GM10266 (cell line): Measurements from ENCODE around the gene C20orf173.
"Not testable (repeated sequence)": the region's sequence is repeated elsewhere in the genome, so short reads cannot be mapped to it uniquely, and the experiment has no call there.

Source experiments
- DNase-seq: peaks from one replicate; pipeline ENCODE4 v3.0.0; 2012; ENCODE audit errors: extremely low spot score
- CTCF ChIP-seq: IDR thresholded peaks from 2 replicates; pipeline ENCODE4 v1.5.1; 2012; ENCODE audit warnings: mild to moderate bottlenecking, low read depth; ENCODE audit not compliant: control insufficient read depth, insufficient read depth; ENCODE audit errors: missing control alignments

C20orf173 gene

GRCh38 chr20:35547329-35547728 is 17.9 kb upstream of the C20orf173 start:
- DNase-seq, result no peak
- no peak for TF ChIP-seq CTCF

- TF ChIP-seq CTCF, result no peak
- DNase-seq, result no peak
Observed at GRCh38 chr20:35546127-35546526, 16.7 kb upstream of the C20orf173 start.

GRCh38 chr20:35544941-35545340 is 15.5 kb upstream of the C20orf173 start:
- not testable (repeated sequence) for DNase-seq

DNA sequence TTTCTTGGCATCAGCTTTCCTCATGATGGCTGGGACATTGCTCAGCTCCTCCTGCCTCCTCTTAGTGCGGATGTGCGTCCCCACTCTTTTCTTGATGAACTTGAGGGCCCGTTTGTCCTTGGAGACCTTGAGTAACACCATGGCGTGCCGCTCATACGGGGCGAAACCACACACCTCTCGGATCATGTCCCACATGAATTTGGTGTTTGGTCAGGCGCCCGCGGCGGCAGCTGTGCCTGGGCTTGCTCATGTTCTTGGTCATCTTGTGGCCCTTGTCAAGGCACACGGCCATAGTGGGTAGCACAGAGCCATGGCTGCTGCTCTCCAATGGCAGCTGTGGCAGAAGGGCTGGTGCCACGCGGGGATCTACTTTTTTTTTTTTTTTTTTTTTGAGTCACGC is 15.0 kb upstream of the C20orf173 start:
- TF ChIP-seq CTCF, result no peak
- DNase-seq, result no peak

GRCh38 chr20:35542990-35543389 is 13.5 kb upstream of the C20orf173 start:
- no peak for TF ChIP-seq CTCF
- DNase-seq, result no peak

- peak; percentile 96 for DNase-seq
- TF ChIP-seq CTCF, result no peak
Observed at GRCh38 chr20:35541783-35542662, 12.6 kb upstream of the C20orf173 start, which contains the start of gene ERGIC3. Gene ERGIC3 (plus strand): TSS chr20:35542078. CDS start chr20:35542098, 20 bp downstream.

DNA sequence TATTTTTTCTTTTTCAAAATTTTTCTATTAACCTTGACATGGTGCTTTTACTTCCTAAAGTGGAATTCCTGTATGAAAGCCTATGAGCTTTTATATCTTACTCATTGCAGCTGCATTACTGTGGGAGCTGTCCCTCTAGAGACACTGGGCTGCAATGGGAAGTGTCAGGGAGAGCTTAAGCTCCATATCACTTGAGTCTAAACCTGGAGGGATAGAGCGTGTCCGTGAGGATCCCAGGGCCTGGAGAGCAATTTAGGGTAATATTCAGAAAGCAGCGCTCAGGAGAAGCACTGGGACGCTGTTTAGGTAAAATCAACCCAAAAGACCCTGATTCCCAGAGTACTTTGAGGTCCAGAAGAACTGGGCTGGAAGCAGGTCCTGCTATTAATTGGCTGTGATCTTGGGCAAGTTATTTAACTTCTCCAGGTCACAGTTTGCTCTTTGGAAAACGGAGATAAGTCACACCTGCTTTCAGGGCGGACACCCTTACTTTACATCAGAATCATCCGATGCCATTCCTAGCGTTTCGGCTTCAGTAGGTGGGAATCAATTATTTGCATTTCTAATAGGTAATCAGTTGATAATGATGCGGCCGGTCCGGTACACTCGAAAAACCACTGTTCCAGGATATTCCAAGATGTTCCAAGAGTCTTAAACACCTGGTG is 11.8 kb upstream of the C20orf173 start:
- DNase-seq, result no peak
- TF ChIP-seq CTCF, result no peak
